GM12892 (cell line): ENCODE measurements around the gene XKR8.
"Not testable (repeated sequence)": the region's sequence is repeated elsewhere in the genome, so short reads cannot be mapped to it uniquely, and the experiment has no call there.

Experiments used
- POLR2A ChIP-seq: IDR thresholded peaks from 2 replicates; pipeline ENCODE4 v1.6.1; 2011; ENCODE audit warnings: low read depth, low read length, control low read depth
- POLR2AphosphoS5 ChIP-seq: IDR thresholded peaks from 2 replicates; pipeline ENCODE4 v1.6.1; 2011; ENCODE audit warnings: low read depth, low read length, control low read depth

- TF ChIP-seq POLR2AphosphoS5, POLR2A: not testable (repeated sequence)
Observed at GRCh38 chr1:28003117-28003516, 43.3 kb downstream of the XKR8 start.
